ENCODE data around the gene MBOAT2.
"Not testable (repeated sequence)": the region's sequence is repeated elsewhere in the genome, so short reads cannot be mapped to it uniquely, and the experiment has no call there.

The MBOAT2 gene

DNA sequence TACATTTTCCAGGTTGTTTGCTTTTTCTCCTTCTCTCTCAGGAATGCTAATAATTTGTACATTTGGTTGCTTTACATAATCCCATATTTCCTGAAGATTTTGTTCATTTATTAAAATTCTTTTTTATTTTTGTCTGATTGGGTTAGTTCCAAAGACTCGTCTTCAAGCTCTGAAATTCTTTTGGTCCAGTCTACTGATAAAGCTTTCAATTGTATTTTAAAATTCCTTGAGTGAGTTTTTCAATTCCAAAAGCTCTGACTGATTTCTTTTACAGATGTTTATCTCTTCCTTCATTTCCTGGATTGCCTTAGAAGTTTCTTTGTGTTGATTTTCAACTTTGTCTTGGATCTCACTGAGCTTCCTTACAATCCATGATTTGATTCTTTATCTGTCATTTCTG is 50.0 kb downstream of the MBOAT2 start:
- DNase-seq (ENCODE audit: low read depth), result no peak

DNA sequence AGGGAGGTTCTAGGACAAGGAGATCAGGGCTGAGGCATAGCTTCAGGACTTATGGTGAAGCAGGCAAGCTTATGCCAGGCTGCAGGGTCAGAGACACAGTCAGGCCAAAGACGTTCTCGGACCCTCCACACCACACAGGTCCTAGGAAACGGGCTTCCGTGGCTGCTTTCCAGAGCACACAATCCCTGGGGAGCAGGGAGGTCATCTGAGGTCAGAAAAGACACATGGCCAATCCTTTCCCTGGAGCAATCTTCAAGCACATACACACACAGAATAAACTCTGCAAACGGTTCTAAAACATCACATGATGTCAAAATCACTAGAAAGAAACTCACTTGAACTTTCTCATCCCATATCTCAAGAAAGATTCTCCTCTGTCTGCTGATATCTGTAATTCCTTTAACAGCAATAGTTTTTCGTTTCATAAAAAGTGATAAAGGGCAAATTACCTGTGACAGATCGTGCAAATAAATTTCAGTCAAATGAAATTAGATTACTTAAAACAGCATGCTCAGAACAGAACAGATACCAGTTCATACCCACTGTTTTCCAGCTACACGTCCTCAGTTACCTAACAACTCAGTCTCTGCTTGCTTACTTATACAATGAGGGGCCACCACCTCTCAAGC is 63.9 kb downstream of the MBOAT2 start:
- DNase-seq (ENCODE audit: low read depth), result no peak

DNA sequence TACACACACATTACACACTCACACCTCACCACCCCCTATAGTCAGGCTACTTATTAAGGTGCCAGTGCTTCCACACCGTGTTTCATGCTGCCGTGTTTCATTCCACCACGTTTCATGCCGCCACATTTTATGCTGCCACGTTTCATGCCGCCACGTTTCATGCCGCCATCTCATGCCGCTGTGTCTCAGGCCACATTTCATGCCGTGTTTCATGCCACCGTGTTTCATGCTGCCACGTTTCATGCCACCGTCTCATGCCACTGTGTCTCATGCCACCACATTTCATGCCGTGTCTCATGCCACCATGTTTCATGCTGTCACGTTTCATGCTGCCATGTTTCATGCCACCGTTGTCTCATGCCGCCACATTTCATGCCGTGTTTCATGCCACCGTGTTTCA is 65.1 kb downstream of the MBOAT2 start:
- no peak for DNase-seq (ENCODE audit: low read depth)

DNA sequence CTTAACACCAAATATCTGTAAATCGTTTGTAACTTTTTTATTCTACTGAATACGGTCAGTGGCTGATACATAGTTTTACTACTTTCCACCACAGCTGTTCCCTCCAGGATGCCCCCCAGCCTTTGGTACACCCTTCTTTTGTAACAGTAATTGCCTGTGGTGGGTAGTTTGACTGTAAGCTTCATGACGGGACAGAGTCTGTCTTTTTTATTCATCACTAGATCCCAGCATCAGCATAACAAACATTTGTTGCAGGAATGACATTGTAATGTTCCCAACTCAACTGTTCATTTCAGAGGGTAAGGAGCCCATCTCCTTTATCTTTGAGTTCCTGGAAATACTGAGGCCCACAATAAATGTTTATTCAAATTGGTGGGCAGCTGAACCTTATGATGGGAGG is 67.5 kb downstream of the MBOAT2 start:
- no peak for DNase-seq (ENCODE audit: low read depth)

DNA sequence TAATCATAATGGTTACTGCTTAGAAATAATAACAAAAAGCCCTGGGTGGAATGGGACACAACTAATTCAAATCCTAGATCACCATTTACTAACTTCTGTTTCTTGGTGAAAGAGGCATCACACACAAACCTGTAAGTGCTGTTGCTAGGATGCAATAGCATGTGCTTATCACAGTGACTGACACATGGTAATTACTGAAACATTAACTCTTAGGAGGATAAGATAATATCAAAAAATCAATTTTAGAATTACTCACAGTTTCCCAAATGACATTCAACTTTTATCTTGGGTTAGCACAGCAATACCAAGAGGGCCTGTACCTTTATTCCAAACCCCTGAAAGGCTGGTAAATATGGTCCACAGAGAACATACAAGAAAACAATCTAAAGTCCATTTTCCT is 69.1 kb downstream of the MBOAT2 start:
- DNase-seq (ENCODE audit: low read depth), result no peak

DNA sequence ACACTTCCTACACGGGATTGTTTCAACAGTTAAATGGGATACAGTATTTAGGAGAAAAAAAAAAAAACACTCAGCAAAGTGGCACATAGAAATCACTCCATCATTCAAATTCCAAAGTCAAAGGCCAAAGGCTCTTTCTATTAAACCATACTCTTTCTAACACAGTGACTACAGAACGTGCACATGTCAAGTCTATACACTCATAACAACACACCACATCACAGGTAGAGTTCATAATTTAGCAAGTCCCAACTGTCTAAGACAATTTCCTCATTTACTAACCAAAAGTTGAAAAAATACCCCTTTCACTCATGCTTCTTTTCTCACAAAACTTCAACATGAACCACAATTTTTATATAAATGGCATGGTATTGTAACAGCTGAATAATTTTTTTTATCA is 70.8 kb downstream of the MBOAT2 start:
- DNase-seq (ENCODE audit: low read depth), result no peak

DNA sequence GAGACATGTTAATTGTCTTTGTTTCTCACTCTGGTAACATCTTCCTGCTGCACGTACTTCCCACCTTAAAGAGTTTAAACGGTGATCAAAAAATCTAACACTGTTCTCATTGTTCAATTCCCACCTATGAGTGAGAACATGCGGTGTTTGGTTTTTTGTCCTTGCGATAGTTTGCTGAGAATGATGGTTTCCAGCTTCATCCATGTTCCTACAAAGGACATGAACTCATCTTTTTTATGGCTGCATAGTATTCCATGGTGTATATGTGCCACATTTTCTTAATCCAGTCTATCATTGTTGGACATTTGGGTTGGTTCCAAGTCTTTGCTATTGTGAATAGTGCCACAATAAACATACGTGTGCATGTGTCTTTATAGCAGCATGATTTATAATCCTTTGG is 73.3 kb downstream of the MBOAT2 start:
- DNase-seq (ENCODE audit: low read depth), result not testable (repeated sequence)

DNA sequence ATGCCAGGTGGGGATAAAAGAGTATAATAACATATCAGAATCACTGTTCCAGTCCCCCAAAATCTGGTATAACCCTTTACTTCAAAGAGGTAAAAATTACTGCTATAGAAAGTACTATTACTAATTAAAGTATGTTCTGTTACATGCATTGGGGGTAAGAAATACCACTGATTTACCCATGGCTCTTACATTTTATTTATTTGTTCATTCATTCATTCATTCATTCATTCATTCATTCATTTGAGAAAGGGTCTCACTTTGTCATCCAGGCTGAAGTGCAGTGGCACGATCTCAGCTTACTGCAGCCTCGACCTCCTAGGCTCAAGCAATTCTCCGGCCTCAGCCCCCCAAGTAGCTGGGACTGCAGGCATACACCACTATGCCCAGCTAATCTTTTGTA is 74.4 kb downstream of the MBOAT2 start:
- no peak for DNase-seq (ENCODE audit: low read depth)

DNA sequence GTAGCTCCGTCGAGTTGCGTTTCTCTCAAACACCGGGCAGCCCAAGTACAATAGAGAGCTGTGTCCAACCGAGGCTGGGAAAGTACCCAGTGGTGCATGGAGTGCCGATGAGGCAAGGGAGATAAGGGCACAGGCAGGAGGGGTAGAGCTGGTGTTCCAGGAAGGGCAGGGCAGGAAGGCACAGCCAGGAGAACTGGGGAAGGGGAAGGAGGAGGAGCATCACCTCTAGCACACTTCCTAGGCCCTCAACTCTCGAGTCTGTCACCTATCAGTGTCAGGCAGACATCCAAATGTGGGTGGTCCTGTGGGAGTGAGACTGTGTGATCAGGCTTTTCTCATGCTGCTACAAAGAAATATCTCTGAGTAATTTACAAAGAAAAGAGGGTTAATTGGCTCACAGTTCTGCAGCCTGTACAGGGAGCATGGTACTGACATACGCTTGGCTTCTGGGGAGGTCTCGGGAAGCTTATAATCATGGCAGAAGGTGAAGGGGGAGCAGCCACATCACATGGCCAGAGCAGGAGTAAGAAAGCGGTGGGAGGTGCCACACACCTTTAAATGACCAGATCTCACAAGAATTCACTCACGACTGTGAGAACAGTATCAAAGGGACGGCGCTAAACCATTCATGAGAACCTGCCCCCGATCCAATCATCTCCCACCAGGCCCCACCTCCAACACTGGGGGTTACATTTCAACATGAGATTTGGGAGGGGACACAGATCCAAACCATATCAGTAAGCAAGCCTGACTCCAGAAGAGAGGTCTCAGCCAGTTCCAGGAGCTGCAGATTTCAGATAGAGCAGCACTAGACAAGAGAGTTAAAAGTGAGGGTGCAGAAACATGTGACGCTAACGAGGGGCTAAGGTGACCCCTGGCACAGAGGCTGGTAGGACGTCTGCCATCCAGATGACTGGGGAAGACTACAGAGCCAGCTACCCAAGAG is 75.7 kb downstream of the MBOAT2 start:
- no peak for DNase-seq (ENCODE audit: low read depth)

DNA sequence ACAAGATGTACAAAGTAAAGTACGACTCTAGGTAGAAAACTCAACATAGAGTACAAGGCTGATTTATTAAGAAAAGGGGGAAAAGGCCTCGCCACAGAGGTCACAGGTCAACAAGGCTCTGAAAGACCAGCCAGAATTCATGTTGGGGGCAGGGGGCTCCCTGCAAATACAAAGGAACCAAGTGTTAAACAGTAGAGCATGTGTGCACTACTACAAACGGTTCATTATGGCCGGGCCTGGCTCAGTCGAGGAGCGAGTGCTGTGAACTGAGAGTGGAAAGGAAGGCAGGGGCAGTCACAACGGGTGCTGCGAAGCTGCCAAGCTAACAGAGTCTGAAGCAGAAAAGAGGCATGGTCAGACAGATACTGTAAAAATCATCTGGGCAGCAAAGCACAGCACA is 77.1 kb downstream of the MBOAT2 start:
- no peak for DNase-seq (ENCODE audit: low read depth)

DNA sequence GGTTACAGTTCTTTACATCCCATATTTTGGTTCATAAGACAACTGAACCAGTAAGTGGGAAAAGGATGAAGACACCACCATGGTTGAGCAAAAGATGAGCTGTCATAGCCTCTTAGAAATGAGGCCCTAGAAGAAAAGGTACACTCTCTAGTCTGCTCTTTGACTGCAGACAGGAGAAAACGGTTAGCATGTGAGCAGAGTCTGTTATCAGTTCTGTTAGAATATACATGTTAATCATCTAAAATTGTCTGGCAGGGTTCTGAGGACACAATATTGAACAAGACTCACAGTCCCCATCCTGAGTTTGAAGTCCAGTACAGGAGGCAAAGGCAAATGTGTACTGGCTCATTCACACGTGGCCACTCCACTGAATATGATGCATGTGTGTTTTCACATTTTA is 78.1 kb downstream of the MBOAT2 start:
- DNase-seq (ENCODE audit: low read depth), result no peak

DNA sequence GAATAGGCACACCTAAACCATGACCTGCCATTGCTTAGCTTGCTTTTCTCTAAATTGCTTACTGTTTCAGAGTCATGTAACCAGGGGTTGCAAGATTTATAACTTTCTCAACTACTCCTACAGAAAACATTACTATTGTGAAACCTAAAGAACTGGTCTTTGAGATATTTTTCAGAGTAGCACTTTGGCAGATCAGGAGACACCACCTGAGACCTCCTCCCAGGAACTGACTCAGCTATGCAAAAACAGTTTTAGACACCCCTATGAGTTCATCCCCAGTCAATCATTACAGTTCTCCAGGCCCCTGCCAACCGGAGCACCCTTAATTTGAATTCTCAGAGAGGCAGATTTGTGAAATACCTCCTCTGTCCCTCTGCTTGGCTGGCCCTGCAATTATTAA is 80.3 kb downstream of the MBOAT2 start:
- no peak for DNase-seq (ENCODE audit: low read depth)

DNA sequence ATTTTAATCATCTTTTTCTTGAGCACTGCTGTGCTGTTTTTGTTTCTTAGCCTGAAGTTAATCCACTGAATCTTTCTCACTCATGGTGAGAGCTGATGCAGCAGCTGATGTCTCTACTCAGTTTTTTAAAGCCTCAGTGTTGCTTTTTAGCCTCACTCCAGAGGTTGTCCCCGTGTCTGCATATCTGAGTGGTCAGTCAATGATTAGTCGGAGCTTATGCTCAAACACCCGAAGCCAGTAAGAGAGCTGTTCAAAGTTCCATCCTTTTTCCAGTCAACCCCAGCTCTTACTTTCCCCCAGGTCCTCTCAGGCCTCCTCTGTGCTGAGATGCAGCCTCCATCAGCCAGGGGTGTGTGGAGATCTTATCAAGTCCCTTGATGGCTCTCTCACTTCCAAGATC is 81.1 kb downstream of the MBOAT2 start:
- no peak for DNase-seq (ENCODE audit: low read depth)

DNA sequence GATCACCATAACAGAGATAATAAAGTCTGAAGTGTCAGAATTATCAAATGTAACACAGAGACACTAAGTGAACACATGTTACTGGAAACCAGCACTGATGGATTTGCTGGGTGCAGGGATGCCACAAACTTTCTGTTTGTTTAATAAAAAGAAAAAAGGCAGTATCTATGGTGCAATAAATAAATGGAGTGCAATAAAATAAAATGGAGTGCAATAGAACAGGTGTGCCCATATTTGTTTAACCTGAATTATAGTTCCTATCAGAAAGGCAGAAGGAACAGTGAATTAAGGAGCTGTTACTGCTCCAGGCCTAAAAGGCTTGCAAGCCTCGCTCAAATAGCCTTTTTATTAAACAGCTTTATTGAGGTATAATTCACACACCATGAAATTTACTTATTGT is 85.1 kb downstream of the MBOAT2 start:
- DNase-seq (ENCODE audit: low read depth), result no peak

DNA sequence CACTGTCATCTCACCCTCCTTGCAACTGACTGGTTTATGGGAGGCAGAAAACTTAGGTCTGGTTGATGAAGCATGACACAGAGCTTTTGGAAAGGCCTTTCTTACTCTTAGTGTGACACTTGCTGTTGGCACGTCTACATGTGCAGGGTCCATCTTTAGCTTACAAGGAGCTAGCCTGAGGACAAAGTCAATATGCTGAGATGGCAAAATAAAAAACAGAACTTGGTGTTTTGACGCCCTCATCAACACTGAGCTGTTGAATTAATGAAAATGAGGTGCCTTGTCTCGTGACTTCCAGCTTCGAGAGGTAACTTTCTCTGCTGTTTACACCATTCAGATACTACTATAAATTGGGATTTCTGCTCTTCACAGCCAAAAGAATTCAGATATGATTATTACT is 87.5 kb downstream of the MBOAT2 start:
- no peak for DNase-seq (ENCODE audit: low read depth)

DNA sequence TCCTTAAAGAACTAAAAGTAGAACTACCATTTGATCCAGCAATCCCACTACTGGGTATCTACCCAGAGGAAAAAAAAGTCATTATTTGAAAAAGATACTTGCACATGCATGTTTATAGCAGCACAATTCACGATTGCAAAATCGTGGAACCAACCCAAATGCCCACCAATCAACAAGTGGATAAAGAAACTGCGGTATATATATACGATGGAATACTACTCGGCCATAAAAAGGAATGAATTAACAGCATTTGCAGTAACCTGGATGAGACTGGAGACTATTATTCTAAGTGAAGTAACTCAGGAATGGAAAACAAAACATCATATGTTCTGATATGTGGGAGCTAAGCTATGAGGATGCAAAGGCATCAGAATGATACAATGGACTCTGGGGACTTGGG is 89.7 kb downstream of the MBOAT2 start:
- DNase-seq (ENCODE audit: low read depth), result not testable (repeated sequence)

DNA sequence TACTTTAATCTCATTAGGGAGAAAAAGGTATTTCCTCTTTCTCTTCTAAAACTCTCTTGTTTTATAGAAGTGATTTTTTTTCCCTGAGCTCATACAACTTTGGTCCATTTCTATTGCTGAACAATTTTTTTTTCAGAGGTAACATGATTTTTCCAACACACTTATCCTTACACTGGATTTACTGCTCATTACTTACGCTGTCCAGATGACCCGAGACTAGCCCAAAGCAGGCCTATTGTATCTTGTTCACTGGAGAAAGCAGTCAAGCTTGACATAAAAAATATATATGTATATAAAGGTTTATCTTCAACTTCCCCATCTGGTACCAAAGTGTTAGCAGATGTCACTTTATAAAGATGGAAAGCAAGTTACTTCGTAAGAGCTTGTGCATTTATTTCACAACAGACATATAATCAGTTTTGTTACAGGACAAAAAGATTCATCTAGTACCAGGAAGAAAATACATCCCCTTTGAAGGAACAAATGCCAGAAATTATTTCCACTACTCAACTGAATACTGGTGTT is 95.7 kb downstream of the MBOAT2 start:
- no peak for DNase-seq (ENCODE audit: low read depth)

DNA sequence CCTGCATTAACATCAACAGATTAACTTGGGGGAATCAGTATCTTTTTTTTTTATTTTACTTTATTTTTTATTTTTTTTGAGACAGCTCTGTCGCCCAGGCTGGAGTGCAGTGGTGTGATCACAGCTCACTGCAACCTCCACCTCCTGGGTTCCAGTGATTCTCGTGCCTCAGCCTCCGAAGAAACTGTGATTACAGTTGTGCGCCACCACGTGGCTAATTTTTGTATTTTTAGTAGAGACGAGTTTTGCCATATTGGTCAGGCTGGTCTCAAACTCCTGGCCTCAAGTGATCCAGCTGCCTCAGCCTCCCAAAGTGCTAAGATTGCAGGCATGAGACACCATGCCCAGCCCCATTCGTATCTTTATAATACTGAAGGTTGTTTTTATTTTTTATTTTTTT is 99.6 kb downstream of the MBOAT2 start:
- not testable (repeated sequence) for DNase-seq (ENCODE audit: low read depth)

DNA sequence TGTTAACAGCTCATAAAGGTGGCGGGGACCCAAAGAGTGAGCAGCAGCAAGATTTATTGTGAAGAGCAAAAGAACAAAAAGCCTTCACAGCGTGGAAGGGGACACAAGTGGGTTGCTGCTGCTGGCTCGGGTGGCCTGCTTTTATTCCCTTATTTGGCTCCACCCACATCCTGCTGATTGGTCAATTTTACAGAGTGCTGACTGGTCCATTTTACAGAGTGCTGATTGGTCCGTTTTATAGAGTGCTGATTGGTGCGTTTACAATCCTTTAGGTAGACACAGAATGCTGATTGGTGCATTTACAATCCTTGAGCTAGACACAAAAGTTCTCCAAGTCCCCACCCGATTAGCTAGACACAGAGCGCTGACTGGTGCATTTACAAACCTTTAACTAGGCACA is 100.7 kb downstream of the MBOAT2 start:
- not testable (repeated sequence) for DNase-seq (ENCODE audit: low read depth)

DNA sequence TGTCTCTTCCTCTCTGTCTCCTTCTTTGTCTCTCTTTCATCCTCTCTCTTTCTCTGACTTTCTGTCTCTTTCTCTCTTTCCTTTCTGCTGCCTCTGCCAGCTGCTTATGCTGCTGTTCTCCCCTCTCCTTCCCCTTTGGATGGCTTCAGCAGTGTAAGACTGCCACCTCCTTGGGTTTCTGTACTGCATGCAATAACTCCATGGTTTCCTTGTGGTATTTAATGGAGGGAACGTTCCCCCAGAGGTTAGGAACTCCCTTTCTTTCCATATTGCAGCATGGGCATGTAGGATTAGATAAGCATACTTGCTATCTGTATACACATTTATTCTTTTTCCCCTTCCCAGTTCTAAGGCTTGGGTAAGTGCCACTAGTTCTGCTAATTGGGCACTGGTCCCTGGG is 106.3 kb downstream of the MBOAT2 start:
- not testable (repeated sequence) for DNase-seq (ENCODE audit: low read depth)

DNA sequence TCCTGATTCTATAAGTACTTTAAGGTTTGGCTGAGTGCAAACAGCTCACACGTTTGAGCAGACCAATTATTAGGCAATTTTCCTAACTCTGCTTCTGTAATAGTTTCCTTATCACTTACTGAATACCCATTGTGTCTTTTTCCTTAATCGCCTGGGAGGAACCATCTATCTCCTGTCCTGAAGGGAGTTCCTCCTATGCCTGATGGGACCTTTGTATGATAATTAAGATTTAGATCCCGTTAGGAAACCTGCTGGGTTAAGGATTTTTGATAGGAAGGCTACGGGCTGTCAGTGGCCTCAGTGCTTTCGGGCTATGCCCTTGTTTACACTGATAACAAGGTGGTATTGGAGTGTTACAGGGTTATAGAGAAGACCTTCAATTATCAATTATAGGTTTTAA is 106.8 kb downstream of the MBOAT2 start:
- DNase-seq (ENCODE audit: low read depth), result not testable (repeated sequence)

DNA sequence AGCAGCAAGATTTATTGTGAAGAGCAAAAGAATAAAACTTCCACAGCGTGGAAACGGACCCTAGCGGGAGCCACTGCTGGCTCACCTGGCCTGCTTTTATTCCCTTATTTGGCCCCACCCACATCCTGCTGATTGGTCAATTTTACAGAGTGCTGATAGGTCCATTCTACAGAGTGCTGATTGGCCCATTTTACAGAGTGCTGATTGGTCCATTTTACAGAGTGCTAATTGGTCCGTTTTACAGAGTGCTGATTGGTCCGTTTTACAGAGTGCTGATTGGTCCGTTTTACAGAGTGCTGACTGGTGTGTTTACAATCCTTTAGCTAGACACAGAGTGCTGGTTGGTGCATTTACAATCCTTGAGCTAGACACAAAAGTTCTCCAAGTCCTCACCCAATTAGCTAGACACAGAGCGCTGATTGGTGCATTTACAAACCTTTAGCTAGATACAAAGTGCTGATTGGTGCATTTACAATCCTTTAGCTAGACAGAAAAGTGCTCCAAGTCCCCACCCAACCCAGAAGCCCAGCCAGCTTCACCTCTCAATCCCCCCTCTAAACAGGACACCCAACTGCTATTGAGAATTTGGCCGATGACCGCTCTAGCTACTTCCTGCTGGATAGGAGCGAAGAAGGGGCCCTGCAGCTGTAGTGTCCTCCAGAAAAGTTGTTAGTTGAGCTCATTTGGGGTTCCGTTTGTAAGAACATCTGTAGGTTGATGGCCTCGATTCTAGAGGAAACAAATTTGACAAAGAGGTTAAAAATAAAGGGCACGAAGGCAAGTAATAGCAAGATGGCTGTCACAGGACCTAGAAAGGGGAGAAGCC is 108.2 kb downstream of the MBOAT2 start:
- DNase-seq (ENCODE audit: low read depth), result not testable (repeated sequence)
